Stimulated activated naive CD8-positive, alpha-beta T cell treated with anti-CD3 and anti-CD28 coated beads, Interleukin-15, Interleukin-2, amounts not matched to agents 100 U/mL and 50 U/mL, for 24 hours (primary cell): Measurements from ENCODE around the gene GPR50.

ENCODE experiments used
- ATAC-seq: fragments of 150-1000 bp; cut with Tn5 transposase; one replicate; pipeline ENCODE4 v1.10.0; 2021
- DNase-seq: peaks from one replicate; pipeline ENCODE4 v3.0.0; 2021

GPR50 gene

GRCh38 chrX:151176231-151176750 is at the start of gene GPR50:
Gene GPR50 (plus strand): TSS chrX:151176584. CDS start chrX:151176722, 138 bp downstream.
- no peak for ATAC-seq
- DNase-seq = no peak

DNA sequence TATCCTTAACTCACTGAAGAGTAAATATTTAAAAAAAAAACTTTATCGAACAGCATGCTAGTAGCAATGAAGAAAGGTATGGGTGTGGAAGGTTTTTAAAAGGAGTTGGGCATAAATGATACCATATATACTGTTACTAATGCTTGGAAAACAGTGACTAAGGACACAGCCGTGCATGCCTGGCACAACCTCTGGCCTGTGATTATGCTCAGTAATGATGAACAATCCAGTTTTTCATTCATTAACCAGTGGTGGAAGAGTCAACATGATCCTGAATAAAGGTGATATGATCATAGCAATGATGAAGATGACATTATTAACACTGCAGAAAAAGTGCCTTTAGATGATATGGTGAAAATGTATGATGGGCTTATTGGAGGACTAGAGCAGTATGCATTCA is 43.9 kb upstream of the GPR50 start:
- DNase-seq (no peak), ATAC-seq (no peak)

DNA sequence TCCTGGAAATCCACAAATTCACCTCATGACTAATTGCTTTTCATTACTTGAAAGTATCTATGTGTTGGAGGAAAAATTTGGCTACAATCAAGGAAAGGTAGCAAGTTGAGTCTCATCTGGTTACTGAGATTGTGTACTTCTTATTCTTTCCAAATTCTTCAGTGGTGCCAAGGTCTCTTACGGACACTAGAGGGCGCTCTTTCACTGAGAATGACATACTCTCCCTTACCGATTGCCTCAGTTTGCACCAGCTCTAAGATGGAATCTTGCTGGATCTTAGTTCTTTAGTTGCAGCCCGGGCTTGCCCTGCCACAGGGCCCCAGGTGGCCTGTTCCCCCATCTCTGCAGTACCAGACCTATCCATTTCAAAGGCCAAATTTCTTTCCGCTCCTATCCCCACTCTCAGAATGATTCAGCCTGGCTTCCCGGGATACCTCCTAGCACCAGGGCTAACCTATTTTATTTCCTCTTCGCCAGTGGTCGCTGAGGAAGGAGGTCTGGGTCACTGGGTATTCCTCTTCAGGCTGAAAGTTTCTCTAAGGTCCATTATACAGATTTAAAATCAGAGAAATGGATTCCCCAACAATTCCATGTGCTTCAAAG is 24.6 kb upstream of the GPR50 start:
- ATAC-seq (no peak), DNase-seq (peak; percentile 5)

- DNase-seq = no peak
- no peak for ATAC-seq
Measured at GRCh38 chrX:151153086-151153485, 23.3 kb upstream of the GPR50 start.

DNA sequence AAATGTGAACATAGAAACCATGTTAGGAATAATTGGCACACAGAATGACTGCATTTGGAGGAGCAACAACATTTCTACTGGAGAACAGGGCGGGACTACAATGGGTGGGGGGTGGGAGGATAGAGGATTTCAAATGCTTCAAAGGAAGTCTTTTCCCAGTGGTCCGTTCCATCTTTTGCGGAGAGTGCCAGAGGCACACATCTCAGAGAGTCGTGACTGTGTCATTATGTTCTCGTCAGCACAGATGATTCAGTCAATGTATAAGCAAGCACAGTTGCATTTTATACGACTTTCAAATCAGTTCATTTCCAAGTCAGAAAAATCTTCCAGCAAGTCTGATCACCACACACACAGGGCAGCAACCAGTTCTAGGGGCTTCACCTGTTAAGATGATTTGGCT is 22.7 kb upstream of the GPR50 start:
- DNase-seq (no peak), ATAC-seq (no peak)

DNA sequence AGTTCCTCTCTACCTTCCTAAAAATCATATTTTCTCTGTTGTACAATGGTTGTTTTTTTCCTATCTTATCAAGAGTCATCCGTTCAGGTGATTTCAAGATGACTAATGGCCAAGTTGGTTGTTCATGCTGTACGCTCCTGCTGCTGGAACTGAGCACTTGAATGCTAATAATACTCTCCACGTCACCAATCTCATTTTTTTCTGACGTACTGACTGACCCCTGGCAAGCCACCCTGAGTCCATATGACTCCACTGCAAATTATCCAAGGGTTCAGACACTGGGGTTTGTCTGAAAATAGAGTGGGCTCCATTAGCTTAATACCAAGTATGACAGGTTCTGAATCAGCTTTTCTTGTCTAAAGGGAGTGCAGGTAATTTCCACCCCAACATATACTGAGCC is 21.1 kb upstream of the GPR50 start:
- no peak for ATAC-seq
- DNase-seq = no peak

GRCh38 chrX:151161690-151162089 is 14.7 kb upstream of the GPR50 start:
- no peak for DNase-seq
- ATAC-seq = no peak

GRCh38 chrX:151167791-151168345 is 8.5 kb upstream of the GPR50 start:
- ATAC-seq = no peak
- DNase-seq = no peak

DNA sequence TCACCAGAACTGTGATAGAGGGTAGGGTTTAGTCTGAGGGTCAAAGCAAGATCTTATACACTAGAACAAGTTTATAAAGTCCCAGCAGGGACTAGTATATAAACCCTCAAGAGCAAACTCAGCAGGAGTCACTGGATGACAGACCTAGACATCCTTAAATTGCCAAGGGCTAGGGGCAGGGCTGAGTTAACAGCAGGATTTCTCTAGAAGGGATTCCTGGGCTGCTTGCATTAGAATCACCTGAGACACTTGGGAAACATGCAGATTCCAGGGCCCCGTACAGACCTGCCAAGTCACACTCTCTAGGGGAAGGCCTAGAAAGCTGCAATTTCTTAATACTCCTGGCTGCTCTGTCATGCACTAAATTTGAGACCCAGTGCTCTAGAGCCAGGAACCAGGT is 6.6 kb upstream of the GPR50 start:
- ATAC-seq (no peak), DNase-seq (no peak)

DNA sequence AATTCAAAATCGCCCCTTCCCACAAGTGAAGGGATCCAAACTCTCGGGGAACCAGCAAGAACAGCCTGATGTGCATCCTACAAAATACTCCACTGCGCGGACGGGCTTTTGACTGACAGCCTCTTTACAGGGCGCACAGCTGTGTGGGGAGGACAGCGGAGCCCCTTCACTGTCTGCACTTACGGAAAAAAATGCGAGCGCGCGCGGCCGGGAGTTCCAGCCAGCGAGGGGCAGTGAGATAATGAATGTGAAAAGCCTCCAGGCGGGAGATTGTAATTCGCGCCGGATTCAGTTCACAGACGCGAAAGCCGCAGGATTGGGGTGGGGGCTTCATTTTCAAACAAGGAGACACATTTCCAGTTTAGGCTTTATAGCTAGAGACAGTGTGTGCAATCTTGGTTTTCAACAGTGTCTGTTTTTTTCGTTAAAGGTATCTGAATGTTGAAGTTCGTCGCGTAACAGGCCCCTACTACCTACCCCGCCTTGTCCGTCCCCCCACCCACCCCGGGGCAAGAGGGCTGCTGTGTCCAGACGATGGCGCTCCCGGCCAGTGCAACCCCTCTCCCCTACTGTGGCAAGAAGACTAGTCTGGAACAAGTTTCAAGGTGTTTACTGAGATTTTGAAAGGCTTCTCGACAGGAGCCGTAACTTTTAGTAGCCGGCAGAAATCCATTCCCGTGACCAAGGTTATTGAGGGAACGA is 1.7 kb upstream of the GPR50 start:
- DNase-seq (no peak), ATAC-seq (no peak)

DNA sequence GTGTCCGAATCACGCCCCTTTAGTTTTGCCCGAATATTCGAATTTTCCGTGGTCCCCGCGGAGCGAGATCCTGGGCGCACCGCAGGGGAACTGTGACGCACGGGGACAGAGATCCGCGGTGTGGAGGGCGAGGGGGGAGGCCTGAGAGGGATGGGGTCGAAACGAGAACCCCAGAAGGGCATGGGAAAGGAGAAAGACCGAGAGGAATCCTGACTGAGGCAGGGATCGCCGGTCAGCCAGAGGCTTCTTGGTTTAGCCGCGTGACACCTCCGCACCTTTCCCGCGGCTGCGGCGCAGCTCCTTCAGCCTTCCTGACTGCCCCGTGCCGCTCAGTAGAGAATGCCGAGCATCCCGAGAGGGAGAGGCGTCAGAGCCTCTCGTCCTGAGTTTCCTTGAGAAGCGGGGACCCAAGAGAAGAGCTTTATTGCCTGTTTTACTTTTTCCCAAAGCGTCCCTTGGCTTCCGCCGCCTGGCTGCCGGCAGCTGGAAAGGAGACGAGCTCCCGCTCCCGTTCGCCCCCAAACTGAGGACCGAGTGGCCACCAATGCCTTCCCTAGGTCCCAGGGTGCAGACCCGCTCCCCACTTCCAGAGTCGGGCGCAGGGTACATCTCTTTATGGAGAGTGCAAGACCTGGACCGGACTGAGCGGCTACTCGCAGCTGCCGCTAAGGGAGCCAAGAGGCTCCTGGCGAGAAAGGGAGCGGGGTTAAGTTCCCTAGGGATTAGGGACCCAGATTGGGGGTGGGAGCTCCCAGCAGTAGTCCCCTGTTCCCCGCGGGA is 911 bp upstream of the GPR50 start:
- DNase-seq (no peak), ATAC-seq (no peak)

DNA sequence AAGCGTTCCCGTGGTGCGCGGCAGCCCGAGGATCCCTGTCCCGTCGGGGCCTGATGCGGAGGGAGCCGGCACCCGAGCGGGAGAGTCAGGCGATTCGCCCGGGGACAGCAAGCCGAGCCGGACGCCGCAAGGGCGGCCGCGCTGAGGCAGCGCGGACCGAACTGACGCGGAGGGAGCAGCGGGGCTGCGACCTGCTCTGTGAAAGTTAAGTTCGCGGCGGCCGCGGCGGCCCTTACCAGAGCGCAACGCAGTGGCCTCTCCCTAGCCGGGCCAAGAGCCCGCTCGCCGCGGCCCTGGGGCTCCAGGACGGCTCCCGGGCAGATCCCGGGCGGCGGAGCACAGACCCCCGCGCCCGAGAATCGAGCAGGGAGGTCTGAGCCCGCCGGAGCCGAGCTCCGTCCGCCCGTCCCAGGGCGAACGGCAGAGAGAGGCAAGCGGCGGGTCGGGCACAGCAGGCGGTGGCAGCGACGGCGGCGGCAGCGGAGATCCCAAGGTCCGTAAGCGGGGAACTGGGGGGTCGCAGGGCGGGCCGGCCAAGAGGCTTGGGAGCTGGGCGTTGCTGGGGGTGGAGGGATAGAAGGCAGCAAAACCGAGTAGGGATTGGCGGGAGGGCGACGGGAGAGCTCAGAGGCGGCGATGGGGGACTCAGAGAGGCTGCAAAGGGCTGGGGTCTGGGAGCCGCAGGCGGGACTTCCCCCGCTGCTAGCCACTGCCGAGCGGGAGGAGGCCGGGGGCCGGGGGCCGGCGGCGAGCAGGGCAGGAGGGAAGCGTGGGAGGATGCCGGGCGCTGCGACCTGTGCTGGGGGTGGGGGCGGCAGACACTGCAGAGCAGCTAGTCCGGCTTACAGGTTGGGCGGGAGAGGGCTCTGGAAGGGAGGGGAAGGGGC is 1.0 kb downstream of the GPR50 start:
- ATAC-seq = no peak
- DNase-seq = no peak

- no peak for ATAC-seq
- no peak for DNase-seq
Measured at GRCh38 chrX:151178746-151179145, 2.4 kb downstream of the GPR50 start.

DNA sequence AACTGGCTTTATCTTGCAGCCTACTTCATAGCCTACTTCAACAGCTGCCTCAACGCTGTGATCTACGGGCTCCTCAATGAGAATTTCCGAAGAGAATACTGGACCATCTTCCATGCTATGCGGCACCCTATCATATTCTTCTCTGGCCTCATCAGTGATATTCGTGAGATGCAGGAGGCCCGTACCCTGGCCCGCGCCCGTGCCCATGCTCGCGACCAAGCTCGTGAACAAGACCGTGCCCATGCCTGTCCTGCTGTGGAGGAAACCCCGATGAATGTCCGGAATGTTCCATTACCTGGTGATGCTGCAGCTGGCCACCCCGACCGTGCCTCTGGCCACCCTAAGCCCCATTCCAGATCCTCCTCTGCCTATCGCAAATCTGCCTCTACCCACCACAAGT is 4.0 kb downstream of the GPR50 start:
- ATAC-seq = no peak
- DNase-seq = no peak

DNA sequence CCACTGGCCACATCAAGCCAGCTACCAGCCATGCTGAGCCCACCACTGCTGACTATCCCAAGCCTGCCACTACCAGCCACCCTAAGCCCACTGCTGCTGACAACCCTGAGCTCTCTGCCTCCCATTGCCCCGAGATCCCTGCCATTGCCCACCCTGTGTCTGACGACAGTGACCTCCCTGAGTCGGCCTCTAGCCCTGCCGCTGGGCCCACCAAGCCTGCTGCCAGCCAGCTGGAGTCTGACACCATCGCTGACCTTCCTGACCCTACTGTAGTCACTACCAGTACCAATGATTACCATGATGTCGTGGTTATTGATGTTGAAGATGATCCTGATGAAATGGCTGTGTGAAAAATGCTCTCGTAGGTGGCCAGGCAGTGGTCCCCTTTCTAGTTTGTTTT is 4.7 kb downstream of the GPR50 start:
- DNase-seq (no peak), ATAC-seq (no peak)

DNA sequence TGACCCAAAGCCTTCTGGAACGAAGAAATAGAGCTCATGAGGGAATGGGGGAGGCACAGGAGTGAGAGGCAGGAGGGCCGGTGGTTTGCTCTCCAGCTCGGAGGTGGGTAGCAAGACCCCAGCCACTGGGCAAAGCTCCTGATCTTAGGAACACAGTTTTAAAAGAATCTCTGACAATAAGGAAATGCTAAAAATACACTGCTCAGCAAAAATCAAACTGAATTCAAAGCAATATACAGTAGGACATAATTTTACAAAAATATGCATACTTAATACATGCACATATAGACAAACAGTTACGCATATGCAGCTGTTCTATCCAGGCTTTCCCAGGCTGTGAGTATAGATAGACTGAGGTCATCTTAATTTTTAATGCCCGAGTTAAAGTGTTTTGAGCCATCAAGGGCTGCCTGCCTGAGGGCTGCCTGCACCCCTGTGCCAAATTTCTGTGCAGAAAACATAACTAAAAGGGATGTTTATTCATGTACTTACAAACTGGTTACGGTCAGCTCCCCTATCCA is 6.9 kb downstream of the GPR50 start:
- no peak for ATAC-seq
- DNase-seq = no peak

- DNase-seq (no peak), ATAC-seq (no peak)
Measured at GRCh38 chrX:151183912-151184565, 7.7 kb downstream of the GPR50 start.

DNA sequence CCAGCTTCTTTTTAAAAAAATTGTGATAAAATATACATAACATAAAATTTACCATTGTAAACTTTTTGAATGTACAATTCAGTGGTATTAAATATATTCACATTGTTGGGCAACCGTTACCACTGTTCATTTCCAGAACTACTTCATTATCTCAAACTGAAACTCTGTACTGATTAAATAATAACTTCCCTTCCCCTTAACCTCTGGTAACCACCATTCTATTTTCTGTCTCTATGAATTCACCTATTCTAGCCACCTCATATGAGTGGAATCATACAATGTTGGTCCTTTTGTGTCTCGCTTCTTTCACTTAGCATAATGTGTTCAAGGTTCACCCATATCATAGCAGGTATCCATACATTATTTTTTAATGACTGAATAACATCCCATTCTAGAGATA is 8.3 kb downstream of the GPR50 start:
- DNase-seq (no peak), ATAC-seq (no peak)

DNA sequence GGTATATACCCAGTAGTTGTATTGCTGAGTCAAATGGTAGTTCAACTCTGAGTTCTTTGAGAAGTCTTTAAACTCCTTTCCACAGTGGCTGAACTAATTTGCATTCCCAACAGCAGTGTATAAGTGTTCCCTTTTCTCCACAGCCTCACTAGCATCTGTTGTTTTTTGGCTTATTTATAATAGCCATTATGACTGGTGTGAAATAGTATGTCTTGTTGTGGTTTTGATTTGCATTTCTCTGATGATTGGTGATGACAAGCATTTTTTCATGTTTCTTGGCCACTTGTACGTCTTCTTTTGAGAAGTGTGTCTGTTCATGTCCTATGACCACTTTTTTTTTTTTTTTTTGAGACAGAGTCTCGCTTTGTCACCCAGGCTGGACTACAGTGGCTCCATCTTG is 30.5 kb downstream of the GPR50 start:
- ATAC-seq (no peak), DNase-seq (no peak)

- ATAC-seq = no peak
- no peak for DNase-seq
Measured at GRCh38 chrX:151225843-151226242, 49.5 kb downstream of the GPR50 start.

- ATAC-seq (no peak), DNase-seq (no peak)
Measured at GRCh38 chrX:151226941-151227340, 50.6 kb downstream of the GPR50 start.
